HL-60 (cell line): ENCODE measurements around the gene CLIC3.

ENCODE experiments used
- POLR2AphosphoS5 ChIP-seq: IDR thresholded peaks from 2 replicates; pipeline ENCODE4 v1.6.1; 2012; ENCODE audit warnings: low read depth
- TF ChIP-seq, protein P1 (sequence below): IDR thresholded peaks from one replicate; pipeline ENCODE4 v1.5.1; 2011; ENCODE audit warnings: low read length, control low read depth, inconsistent platforms; ENCODE audit not compliant: insufficient read depth
- TF ChIP-seq, protein P2 (sequence below): IDR thresholded peaks from 2 replicates; pipeline ENCODE4 v1.6.1; 2012; ENCODE audit warnings: low read depth; ENCODE audit not compliant: insufficient replicate concordance

DNA sequence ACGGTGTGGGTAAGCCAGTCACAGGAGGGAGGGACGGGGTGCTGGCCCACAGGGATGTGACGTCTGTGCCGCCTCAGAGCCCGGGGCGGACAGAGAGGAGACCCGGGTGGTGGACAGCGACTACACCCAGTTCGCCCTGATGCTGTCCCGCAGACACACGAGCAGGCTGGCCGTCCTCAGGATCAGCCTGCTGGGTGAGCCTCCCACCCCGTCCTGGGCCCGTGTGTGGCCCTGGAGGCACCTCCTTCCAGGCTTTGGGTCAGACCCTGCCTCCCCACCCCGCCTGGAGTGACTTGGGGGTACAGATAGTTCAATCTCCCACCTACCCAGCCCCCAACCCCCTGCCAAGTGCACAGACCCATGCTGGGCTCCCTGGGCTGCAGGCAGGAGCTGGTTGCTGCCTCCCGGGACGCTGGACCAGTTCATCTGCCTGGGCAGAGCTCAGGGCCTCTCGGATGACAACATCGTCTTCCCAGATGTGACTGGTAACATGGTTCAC is 42.5 kb downstream of the CLIC3 start:
- TF ChIP-seq, protein P1, sequence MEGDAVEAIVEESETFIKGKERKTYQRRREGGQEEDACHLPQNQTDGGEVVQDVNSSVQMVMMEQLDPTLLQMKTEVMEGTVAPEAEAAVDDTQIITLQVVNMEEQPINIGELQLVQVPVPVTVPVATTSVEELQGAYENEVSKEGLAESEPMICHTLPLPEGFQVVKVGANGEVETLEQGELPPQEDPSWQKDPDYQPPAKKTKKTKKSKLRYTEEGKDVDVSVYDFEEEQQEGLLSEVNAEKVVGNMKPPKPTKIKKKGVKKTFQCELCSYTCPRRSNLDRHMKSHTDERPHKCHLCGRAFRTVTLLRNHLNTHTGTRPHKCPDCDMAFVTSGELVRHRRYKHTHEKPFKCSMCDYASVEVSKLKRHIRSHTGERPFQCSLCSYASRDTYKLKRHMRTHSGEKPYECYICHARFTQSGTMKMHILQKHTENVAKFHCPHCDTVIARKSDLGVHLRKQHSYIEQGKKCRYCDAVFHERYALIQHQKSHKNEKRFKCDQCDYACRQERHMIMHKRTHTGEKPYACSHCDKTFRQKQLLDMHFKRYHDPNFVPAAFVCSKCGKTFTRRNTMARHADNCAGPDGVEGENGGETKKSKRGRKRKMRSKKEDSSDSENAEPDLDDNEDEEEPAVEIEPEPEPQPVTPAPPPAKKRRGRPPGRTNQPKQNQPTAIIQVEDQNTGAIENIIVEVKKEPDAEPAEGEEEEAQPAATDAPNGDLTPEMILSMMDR, result no peak
- TF ChIP-seq, protein P2, sequence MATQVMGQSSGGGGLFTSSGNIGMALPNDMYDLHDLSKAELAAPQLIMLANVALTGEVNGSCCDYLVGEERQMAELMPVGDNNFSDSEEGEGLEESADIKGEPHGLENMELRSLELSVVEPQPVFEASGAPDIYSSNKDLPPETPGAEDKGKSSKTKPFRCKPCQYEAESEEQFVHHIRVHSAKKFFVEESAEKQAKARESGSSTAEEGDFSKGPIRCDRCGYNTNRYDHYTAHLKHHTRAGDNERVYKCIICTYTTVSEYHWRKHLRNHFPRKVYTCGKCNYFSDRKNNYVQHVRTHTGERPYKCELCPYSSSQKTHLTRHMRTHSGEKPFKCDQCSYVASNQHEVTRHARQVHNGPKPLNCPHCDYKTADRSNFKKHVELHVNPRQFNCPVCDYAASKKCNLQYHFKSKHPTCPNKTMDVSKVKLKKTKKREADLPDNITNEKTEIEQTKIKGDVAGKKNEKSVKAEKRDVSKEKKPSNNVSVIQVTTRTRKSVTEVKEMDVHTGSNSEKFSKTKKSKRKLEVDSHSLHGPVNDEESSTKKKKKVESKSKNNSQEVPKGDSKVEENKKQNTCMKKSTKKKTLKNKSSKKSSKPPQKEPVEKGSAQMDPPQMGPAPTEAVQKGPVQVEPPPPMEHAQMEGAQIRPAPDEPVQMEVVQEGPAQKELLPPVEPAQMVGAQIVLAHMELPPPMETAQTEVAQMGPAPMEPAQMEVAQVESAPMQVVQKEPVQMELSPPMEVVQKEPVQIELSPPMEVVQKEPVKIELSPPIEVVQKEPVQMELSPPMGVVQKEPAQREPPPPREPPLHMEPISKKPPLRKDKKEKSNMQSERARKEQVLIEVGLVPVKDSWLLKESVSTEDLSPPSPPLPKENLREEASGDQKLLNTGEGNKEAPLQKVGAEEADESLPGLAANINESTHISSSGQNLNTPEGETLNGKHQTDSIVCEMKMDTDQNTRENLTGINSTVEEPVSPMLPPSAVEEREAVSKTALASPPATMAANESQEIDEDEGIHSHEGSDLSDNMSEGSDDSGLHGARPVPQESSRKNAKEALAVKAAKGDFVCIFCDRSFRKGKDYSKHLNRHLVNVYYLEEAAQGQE, result no peak
- no peak for TF ChIP-seq POLR2AphosphoS5
